Chondrocyte (in vitro differentiated cells): ENCODE data around the gene DMBT1. TPM values are rescaled to one million over a fixed set of nuclear protein-coding genes. Genes with fewer than 3 reads are reported as not detected.

Experiments used
- DNase-seq: peaks from one replicate; pipeline ENCODE4 v3.0.0; 2021; ENCODE audit warnings: mixed read lengths, low spot score
- H3K27ac Mint-ChIP-seq: one replicate; pipeline ENCODE4 v1.8.0; 2021; ENCODE audit warnings: mild to moderate bottlenecking, moderate library complexity, mixed read lengths; ENCODE audit not compliant: unreplicated experiment
- H3K27me3 Mint-ChIP-seq: 2 replicates; pipeline ENCODE4 v1.8.0; 2021; ENCODE audit warnings: low read depth, mixed read lengths
- H3K36me3 Mint-ChIP-seq: 2 replicates; pipeline ENCODE4 v1.8.0; 2021; ENCODE audit warnings: low read depth, mixed read lengths
- H3K4me1 Mint-ChIP-seq: 2 replicates; pipeline ENCODE4 v1.8.0; 2021; ENCODE audit warnings: low read depth, mild to moderate bottlenecking, mixed read lengths
- H3K4me3 Mint-ChIP-seq: one replicate; pipeline ENCODE4 v1.8.0; 2021; ENCODE audit warnings: mild to moderate bottlenecking, moderate library complexity, mixed read lengths; ENCODE audit not compliant: unreplicated experiment
- H3K9me3 Mint-ChIP-seq: 2 replicates; pipeline ENCODE4 v1.8.0; 2021; ENCODE audit warnings: low read depth, mixed read lengths
- CTCF ChIP-seq: fragments of 200-600 bp; sonication (generic); IDR thresholded peaks from 2 replicates; pipeline ENCODE4 v1.5.0; 2021; ENCODE audit warnings: antibody characterized with exemption, mild to moderate bottlenecking, moderate library complexity
- total RNA-seq: library from RNA; stranded (reverse); gene quantifications from 3 replicates; pipeline ENCODE4 v1.2.1, GENCODE V29; 2021

Gene DMBT1
- total RNA-seq, 1 donor from 2014 or later, result 0.17 TPM

GRCh38 chr10:122659651-122660050, 99.1 kb downstream of the DMBT1 start:
- Mint-ChIP-seq H3K27me3 (peaks cover 39% of the 10 kb centered on the region), H3K36me3 (no peaks in the 10 kb centered on the region), H3K4me3 (no peak overlapping the region), H3K27ac (no peak overlapping the region), H3K9me3 (no peaks in the 10 kb centered on the region), H3K4me1 (peaks cover 7% of the 10 kb centered on the region)
- no peak for DNase-seq
- TF ChIP-seq CTCF, result no peak

- H3K27me3 Mint-ChIP-seq, result peaks cover 39% of the 10 kb centered on the region
- TF ChIP-seq CTCF, result no peak
- H3K4me3 Mint-ChIP-seq, result no peak overlapping the region
- H3K27ac Mint-ChIP-seq, result no peak overlapping the region
- H3K36me3 Mint-ChIP-seq, result no peaks in the 10 kb centered on the region
- H3K4me1 Mint-ChIP-seq, result peaks cover 5% of the 10 kb centered on the region
- no peak for DNase-seq
- H3K9me3 Mint-ChIP-seq, result no peaks in the 10 kb centered on the region
Measured at GRCh38 chr10:122660696-122661095, 100.1 kb downstream of the DMBT1 start.

- no peak overlapping the region for H3K27ac Mint-ChIP-seq
- no peaks in the 10 kb centered on the region for H3K4me1 Mint-ChIP-seq
- no peak overlapping the region for H3K4me3 Mint-ChIP-seq
- H3K9me3 Mint-ChIP-seq, result no peaks in the 10 kb centered on the region
- no peaks in the 10 kb centered on the region for H3K36me3 Mint-ChIP-seq
- TF ChIP-seq CTCF, result no peak
- no peak for DNase-seq
- H3K27me3 Mint-ChIP-seq, result peaks cover 42% of the 10 kb centered on the region
Measured at GRCh38 chr10:122662231-122662630, 101.7 kb downstream of the DMBT1 start.

- H3K36me3 Mint-ChIP-seq, result no peaks in the 10 kb centered on the region
- no peak overlapping the region for H3K27ac Mint-ChIP-seq
- no peak for DNase-seq
- H3K4me3 Mint-ChIP-seq, result no peak overlapping the region
- no peak for TF ChIP-seq CTCF
- H3K9me3 Mint-ChIP-seq, result no peaks in the 10 kb centered on the region
- H3K27me3 Mint-ChIP-seq, result peaks cover 50% of the 10 kb centered on the region
- H3K4me1 Mint-ChIP-seq, result no peaks in the 10 kb centered on the region
Measured at GRCh38 chr10:122663516-122664130, 103.1 kb downstream of the DMBT1 start.

GRCh38 chr10:122664501-122664900, 103.9 kb downstream of the DMBT1 start:
- Mint-ChIP-seq H3K27me3 (peaks cover 47% of the 10 kb centered on the region), H3K36me3 (no peaks in the 10 kb centered on the region), H3K9me3 (no peaks in the 10 kb centered on the region)

More at GRCh38 chr10:122664501-122664900, 103.9 kb downstream of the DMBT1 start:
- H3K4me1 Mint-ChIP-seq, result no peaks in the 10 kb centered on the region
- no peak for TF ChIP-seq CTCF
- H3K4me3 Mint-ChIP-seq, result no peak overlapping the region
- H3K27ac Mint-ChIP-seq, result no peak overlapping the region
- DNase-seq, result no peak
